HPDE6-E6E7 (cell line): ENCODE data around the gene LRRC39.
"Not testable (repeated sequence)": the region's sequence is repeated elsewhere in the genome, so short reads cannot be mapped to it uniquely, and the experiment has no call there.

Source experiments
- DNase-seq: peaks from one replicate; pipeline ENCODE4 v3.0.0; 2011; ENCODE audit warnings: missing footprints; ENCODE audit errors: extremely low spot score

Gene LRRC39

GRCh38 chr1:100178091-100178490 is at the start of gene LRRC39:
LRRC39 (minus strand) TSS chr1:100178256; CDS start chr1:100168516, 9,740 bp downstream.
- DNase-seq: no peak

DNA sequence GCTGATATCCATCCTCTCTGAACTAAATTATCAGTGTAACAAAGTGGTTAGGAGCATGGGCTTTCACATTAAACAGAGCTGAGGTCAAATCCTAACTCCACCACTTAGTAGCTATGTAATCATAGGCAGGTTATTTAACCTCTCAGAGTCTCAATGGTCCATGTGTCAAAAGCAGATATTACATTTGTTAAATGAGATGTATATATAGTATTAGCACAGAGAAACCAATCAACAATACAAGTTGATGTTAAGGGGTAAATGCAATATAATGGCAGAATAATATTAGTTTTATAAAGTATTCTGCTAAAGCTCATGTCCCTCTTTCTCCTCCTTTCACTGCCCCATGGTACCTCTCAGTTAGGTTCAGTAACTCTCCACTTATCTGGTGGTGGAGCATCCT is 44.4 kb upstream of the LRRC39 start:
- no peak for DNase-seq

DNA sequence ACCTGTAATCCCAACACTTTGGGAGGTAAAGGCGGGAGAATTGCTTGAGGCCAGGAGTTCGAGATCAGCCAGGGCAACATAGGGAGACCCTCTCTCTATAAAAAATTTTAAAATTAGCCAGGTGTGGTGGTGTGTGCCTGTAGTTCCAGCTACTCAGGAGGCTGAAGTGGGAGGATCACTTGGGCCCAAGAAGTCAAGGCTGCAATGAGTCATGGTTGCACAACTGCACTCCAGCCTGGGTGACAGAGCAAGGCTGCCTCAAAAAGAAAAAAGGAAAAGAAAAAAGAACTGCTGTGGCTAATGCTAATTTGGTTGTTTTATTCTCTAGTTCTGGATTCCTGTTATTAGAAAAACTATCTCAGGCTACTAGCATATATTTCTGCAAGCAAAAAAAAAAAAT is 41.8 kb upstream of the LRRC39 start:
- DNase-seq: no peak

- no peak for DNase-seq
These were observed 41.4 kb upstream of the LRRC39 start for GRCh38 chr1:100219457-100219856.

DNA sequence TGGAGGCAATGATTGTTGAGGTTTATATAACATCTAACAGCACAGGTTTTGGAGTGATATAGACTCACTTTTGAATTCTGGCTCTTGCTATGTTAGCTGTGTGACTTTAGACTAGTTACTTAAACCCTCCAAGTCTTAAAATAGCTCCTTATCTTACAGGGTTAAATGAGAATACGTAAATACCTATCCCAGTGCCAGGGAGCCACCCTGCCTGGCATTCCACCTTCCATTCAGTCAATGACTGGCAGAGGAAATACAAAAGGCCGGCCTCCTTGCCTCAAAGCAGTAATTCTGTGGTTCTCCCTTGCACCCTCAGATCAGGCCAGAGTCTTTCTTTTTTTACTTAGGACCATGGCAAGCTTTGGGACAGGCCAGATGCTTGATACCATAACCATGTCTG is 39.8 kb upstream of the LRRC39 start:
- DNase-seq: no peak

- no peak for DNase-seq
These were observed 37.0 kb upstream of the LRRC39 start for GRCh38 chr1:100215101-100215500.

DNA sequence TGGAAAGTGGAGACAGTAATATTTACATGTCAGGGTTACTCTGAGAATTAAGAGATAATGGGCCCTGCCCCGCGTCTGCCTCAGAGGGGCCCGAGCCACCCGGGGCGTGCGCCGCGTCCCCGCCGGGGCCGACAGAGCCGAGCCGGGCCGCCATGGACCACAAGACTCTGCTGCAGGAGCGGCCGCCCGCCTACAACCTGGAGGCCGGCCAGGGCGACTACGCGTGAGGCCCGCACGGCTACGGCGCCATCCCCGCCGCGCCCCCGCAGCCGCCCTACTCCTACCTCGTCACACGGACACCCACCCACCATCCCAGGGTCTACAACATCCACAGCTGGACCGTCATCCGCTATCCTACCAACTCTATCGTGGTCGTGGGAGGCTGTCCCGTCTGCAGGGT is 35.1 kb upstream of the LRRC39 start:
- DNase-seq: no peak

DNA sequence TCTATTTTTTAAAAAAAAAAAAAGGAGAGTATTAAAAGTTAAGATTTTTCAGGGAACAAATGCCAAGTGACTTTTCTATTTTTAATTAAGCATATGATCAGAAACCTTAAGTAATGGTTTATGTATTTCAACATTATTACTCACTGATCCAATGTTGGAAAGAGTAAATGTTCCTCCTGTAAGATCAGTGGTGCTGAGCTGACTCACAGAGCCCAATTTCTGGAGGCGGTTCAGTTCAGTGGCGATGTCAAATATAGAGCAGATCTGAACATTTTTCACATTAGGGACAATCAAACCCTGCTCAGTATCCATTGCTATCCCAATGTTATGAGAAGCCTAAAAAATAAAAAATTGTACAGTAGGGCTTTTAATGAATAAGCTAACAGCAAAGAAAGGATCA is 28.2 kb upstream of the LRRC39 start:
- DNase-seq: no peak

- DNase-seq: not testable (repeated sequence)
These were observed 27.5 kb upstream of the LRRC39 start for GRCh38 chr1:100205593-100205992.

DNA sequence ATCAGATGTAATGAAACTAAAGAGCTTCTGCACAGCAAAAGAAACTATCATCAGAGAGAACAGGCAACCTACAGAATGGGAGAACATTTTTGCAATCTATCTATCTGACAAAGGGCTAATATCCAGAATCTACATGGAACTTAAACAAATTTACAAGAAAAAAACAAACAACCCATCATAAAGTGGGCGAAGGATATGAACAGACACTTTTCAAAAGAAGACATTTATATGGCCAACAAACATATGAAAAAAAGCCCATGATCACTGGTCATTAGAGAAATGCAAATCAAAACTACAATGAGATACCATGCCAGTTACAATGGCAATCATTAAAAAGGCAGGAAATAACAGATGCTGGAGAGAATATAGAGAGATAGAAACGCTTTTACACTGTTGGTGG is 27.0 kb upstream of the LRRC39 start:
- not testable (repeated sequence) for DNase-seq

DNA sequence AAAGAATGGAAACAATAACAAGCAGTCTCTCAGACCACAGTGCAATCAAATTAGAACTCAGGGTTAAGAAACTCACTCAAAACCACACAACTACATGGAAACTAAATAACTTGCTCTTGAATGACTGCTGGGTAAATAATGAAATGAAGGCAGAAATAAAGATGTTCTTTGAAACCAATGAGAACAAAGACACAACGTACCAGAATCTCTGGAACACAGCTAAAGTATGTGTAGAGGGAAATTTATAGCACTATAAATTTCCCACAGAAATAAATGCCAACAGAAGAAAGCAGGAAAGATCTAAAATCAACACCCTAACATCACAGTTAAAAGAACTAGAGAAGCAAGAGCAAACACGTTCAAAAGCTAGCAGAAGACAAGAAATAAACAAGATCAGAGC is 24.6 kb upstream of the LRRC39 start:
- DNase-seq: not testable (repeated sequence)

- DNase-seq: not testable (repeated sequence)
These were observed 22.0 kb upstream of the LRRC39 start for GRCh38 chr1:100200060-100200459.

DNA sequence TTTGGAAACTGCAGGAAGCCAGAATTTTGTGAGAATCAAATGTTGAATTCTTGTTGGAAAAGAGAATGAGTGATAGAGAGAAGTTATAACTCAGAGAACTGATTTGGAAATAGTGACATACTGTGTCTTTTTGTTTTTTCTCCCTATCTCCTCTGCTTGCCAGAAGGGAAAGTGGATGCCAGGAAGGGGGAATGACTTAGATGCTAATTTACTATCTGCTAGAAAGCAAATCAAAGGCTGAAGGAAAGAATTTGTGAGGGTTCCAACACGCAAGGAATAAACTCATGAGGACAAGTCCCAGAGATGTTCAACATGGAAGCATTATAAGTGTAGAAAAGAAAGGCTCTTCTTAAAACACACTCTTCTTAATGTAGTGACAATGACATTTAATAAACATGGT is 20.5 kb upstream of the LRRC39 start:
- DNase-seq: no peak

DNA sequence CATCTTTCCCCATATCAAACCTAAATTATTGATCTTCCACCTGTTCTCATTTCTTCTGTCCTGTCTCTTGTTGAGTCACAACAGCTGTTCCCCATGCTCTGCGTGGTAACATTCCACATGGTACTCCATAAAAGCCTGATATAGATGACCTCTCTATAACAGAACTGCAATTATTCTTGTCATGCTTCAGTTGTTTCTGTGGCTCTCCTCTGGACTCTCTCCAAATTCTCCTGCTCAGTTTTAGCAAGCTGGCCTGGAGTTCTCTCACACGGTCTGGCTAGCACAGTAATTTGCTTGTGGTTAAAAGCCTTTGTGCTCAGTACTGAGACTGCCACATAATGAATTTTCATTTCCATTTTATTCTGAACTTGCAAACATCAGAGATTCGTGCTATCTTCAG is 10.6 kb upstream of the LRRC39 start:
- DNase-seq: no peak

DNA sequence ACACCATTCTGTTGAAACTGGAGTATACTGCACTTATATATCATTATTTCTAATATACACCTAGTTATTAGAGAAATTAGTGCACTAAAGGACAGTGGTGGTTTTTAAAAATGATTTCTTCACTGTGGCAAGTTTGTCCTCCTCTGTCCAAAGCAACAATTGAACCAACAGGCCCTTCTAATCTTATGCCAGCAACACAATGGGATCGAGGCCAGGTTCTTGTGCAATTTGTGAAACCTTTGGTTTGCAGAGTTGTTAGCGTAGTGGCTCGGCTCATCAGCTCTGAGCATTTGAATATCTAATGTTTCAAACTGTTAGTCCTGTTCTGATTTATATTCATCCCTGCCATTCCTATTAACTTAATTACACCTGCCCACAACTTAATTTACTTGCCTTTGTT is 9.9 kb upstream of the LRRC39 start:
- DNase-seq: no peak

DNA sequence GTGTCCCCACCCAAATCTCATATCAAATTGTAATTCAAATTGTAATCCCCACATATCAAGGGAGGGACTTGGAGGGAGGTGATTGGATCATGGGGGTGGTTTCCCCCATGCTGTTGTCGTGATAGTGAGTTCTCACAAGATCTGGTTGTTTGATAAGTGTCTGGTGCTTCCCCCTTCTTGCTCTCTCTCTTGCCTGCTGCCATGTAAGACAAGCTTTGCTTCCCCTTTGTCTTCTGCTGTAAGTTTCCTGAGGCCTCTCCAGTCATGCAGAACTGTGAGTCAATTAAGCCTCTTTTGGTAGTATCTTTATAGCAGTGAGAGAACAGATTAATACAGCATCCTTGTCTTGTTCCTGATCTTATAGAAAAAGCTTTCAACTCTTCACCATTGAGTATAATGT is 6.5 kb upstream of the LRRC39 start:
- DNase-seq: no peak

DNA sequence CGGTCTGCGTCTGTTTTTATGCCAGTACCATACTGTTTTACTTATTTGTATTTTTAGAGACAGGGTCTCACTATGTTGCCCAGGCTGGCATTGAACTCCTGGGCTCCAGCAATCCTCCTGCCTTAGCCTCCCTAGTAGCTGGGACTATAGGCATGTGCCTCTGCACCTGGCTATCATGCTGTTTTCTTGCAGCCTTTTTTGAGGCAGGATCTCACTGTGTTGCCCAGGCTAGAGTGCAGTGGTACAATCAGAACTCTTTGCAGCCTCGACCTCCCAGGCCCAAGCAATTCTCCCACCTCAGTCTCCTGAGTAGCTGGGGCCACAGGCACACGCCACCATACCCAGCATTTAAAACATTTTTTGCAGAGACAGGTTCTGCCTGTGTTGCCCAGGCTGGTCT is 5.3 kb upstream of the LRRC39 start:
- no peak for DNase-seq

- DNase-seq: no peak
These were observed 588 bp downstream of the LRRC39 start for GRCh38 chr1:100177295-100178041.

- DNase-seq: no peak
These were observed 10.0 kb downstream of the LRRC39 start for GRCh38 chr1:100168051-100168450.

DNA sequence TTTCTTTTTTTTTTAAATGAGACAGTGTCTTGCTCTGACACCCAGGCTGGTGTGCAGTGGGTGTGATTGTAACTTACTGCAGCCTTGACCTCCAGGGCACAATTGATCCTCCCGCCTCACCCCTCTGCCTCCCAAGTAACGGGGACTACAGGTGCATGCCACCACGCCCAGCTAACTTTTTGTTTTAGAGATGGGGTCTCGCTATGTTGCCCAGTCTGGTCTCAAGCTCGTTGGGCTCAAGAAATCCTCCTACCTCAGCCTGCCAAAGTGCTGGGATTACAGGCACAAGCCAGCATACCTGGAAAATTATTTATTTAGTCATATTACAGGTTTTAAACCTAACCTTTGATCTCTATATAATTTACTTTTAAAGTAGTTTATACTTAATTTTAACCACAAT is 13.4 kb downstream of the LRRC39 start:
- DNase-seq: no peak

GRCh38 chr1:100164216-100164615 is 13.8 kb downstream of the LRRC39 start:
- DNase-seq: no peak

GRCh38 chr1:100162881-100163280 is 15.2 kb downstream of the LRRC39 start:
- DNase-seq: no peak

DNA sequence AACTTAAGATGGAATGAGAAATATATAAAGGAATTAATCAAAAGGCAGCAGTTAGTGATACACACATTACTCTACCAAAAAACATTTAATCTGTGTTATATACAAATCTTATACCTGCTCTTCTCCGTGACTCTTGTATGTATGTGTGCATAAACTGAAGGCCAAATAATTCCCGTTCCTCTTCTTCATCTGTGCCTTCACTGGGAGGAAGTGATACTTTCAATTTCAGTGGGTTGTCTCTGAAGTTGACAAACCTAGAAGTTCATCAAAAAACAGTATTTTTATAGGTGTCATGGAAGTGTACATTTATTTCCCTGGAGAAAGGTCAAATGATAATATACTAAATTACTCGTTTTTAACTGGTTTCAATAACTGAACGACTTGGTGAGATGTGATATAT is 25.8 kb downstream of the LRRC39 start:
- DNase-seq: no peak

DNA sequence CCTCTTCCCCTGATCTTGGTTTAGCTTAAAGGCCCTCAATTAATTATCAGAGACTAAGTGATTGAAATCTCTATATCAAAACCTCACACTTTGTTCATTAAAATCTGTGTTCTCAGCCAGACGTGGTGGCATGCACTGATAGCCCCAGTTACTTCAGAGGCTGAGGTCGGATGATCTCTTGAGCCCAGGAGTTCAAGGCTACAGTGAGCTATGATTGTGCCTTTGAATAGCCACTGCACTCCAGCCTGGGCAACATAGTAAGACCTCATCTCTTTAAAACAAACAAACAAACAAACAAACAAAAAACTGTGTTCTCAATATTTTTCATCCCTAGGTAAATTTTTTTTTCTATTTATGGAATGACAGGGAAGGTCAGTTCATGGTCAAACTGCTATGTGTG is 26.4 kb downstream of the LRRC39 start:
- no peak for DNase-seq
